Measurements from ENCODE around the gene RNF227.

Gene RNF227

GRCh38 chr17:7903154-7904103 is 12.7 kb downstream of the RNF227 start:
- H3K27me3 ChIP-seq (ENCODE audit: control insufficient read depth, insufficient read depth, low read length), result no peaks in the 10 kb centered on the region
- no peak overlapping the region for H3K4me2 ChIP-seq (ENCODE audit: low read length)
- no peaks in the 10 kb centered on the region for H3K4me1 ChIP-seq (ENCODE audit: control insufficient read depth, insufficient read depth, low read length)
- no peaks in the 10 kb centered on the region for H3K9me3 ChIP-seq (replicated peaks; ENCODE audit: low read length)
- peaks cover 94% of the 10 kb centered on the region for H3K36me3 ChIP-seq (ENCODE audit: insufficient read depth, low read length)
- no peak overlapping the region for H3K4me3 ChIP-seq (ENCODE audit: low read length)
- no peak overlapping the region for H3K9ac ChIP-seq (ENCODE audit: low read depth, low read length)

DNA sequence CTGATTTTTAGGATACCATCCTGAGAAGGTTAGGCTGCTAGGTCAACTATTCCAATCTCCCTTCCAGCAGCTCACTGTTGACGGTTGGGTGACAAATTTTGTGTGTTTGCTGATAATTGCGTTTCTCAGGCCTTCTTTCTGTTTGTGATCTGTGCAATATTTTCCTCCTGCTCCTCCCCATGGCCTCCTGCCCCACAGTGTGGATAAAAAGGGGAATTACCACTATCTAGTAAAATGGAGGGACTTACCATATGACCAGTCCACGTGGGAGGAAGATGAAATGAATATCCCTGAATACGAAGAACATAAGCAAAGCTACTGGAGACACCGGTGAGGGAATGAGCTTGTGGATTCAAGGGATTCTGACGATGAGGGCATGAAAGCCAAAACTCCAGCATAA is 18.3 kb downstream of the RNF227 start:
- Histone ChIP-seq H3K36me3 (ENCODE audit: insufficient read depth, low read length) (peaks cover 78% of the 10 kb centered on the region), H3K4me3 (ENCODE audit: low read length) (no peak overlapping the region), H3K9ac (ENCODE audit: low read depth, low read length) (peak overlapping the region; percentile 4), H3K4me2 (ENCODE audit: low read length) (no peak overlapping the region), H3K9me3 (replicated peaks; ENCODE audit: low read length) (no peaks in the 10 kb centered on the region), H3K27me3 (ENCODE audit: control insufficient read depth, insufficient read depth, low read length) (no peaks in the 10 kb centered on the region), H3K4me1 (ENCODE audit: control insufficient read depth, insufficient read depth, low read length) (no peaks in the 10 kb centered on the region)

- H3K36me3 ChIP-seq (ENCODE audit: insufficient read depth, low read length), result peaks cover 73% of the 10 kb centered on the region
- no peak overlapping the region for H3K4me2 ChIP-seq (ENCODE audit: low read length)
- H3K4me3 ChIP-seq (ENCODE audit: low read length), result no peak overlapping the region
- no peaks in the 10 kb centered on the region for H3K9me3 ChIP-seq (replicated peaks; ENCODE audit: low read length)
- H3K9ac ChIP-seq (ENCODE audit: low read depth, low read length), result no peak overlapping the region
- no peaks in the 10 kb centered on the region for H3K27me3 ChIP-seq (ENCODE audit: control insufficient read depth, insufficient read depth, low read length)
- no peaks in the 10 kb centered on the region for H3K4me1 ChIP-seq (ENCODE audit: control insufficient read depth, insufficient read depth, low read length)
These were observed 19.0 kb downstream of the RNF227 start for GRCh38 chr17:7897090-7897489.

GRCh38 chr17:7894866-7895265 is 21.2 kb downstream of the RNF227 start:
- H3K9me3 ChIP-seq (replicated peaks; ENCODE audit: low read length), result no peaks in the 10 kb centered on the region
- H3K27me3 ChIP-seq (ENCODE audit: control insufficient read depth, insufficient read depth, low read length), result no peaks in the 10 kb centered on the region
- peaks cover 72% of the 10 kb centered on the region for H3K36me3 ChIP-seq (ENCODE audit: insufficient read depth, low read length)
- H3K9ac ChIP-seq (ENCODE audit: low read depth, low read length), result no peak overlapping the region
- no peak overlapping the region for H3K4me3 ChIP-seq (ENCODE audit: low read length)
- H3K4me2 ChIP-seq (ENCODE audit: low read length), result no peak overlapping the region
- H3K4me1 ChIP-seq (ENCODE audit: control insufficient read depth, insufficient read depth, low read length), result peaks cover under 1% of the 10 kb centered on the region

DNA sequence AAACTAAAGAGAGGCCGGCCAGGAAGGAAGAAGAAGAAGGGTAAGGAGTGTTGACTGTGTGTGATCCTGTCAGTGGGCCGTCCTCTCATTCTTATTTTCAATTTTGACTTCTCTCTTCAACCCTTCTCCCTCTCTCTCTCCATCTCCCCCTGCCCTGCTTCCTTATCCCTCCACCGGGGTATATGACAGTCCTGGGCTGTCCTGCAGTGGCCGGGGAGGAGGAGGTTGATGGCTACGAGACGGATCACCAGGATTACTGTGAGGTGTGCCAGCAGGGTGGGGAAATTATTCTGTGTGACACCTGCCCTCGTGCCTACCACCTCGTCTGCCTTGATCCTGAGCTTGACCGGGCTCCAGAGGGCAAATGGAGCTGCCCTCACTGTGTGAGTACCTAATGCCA is 21.9 kb downstream of the RNF227 start:
- Histone ChIP-seq H3K9ac (ENCODE audit: low read depth, low read length) (no peak overlapping the region), H3K27me3 (ENCODE audit: control insufficient read depth, insufficient read depth, low read length) (no peaks in the 10 kb centered on the region), H3K9me3 (replicated peaks; ENCODE audit: low read length) (no peaks in the 10 kb centered on the region), H3K4me1 (ENCODE audit: control insufficient read depth, insufficient read depth, low read length) (peaks cover 7% of the 10 kb centered on the region), H3K4me3 (ENCODE audit: low read length) (no peak overlapping the region), H3K4me2 (ENCODE audit: low read length) (no peak overlapping the region), H3K36me3 (ENCODE audit: insufficient read depth, low read length) (peaks cover 66% of the 10 kb centered on the region)

GRCh38 chr17:7893187-7893880 is 22.8 kb downstream of the RNF227 start:
- Histone ChIP-seq H3K9me3 (replicated peaks; ENCODE audit: low read length) (no peaks in the 10 kb centered on the region), H3K36me3 (ENCODE audit: insufficient read depth, low read length) (peaks cover 57% of the 10 kb centered on the region), H3K27me3 (ENCODE audit: control insufficient read depth, insufficient read depth, low read length) (no peaks in the 10 kb centered on the region), H3K9ac (ENCODE audit: low read depth, low read length) (no peak overlapping the region), H3K4me2 (ENCODE audit: low read length) (no peak overlapping the region), H3K4me3 (ENCODE audit: low read length) (no peak overlapping the region), H3K4me1 (ENCODE audit: control insufficient read depth, insufficient read depth, low read length) (peaks cover 16% of the 10 kb centered on the region)

DNA sequence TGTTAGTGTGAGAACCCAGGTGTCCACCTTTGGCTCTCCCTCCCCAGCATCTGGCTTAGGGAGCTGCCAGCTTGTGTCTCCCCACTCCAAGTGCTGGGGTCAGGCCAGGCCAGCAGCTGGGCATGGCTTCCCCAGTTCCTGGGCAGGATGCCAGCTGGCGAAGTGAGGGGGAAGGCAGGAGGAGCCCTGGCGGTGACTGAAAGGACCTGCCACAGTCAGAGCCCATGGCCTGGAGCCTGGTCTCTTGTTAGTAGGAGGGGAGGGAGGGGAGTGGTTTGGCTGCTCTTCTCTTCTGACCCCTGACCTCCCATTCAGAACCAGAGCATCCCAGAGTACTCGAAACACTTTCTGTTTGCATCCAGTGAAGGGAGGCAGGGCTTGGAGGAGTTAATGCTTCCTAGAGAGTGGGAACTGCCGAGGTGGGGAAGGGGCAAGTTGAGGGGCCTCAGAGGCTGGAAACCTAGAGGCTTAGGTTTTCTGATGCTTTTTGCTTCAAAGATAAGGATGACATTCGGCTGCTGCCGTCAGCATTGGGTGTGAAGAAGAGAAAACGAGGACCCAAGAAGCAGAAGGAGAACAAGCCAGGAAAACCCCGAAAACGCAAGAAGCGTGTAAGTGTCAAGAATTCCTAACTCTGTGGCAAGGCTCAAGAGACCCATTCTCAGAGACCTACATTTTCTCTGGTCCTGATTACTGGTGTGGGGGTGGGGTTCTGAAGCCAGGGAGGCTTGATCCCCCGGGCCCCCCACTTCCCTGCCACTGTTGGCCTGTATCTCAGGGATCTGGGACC is 26.7 kb downstream of the RNF227 start:
- peak overlapping the region; percentile 93 for H3K4me2 ChIP-seq (ENCODE audit: low read length)
- H3K9me3 ChIP-seq (replicated peaks; ENCODE audit: low read length), result no peaks in the 10 kb centered on the region
- H3K4me1 ChIP-seq (ENCODE audit: control insufficient read depth, insufficient read depth, low read length), result peaks cover 31% of the 10 kb centered on the region
- peaks cover 28% of the 10 kb centered on the region for H3K36me3 ChIP-seq (ENCODE audit: insufficient read depth, low read length)
- H3K4me3 ChIP-seq (ENCODE audit: low read length), result peak overlapping the region; percentile 70
- H3K27me3 ChIP-seq (ENCODE audit: control insufficient read depth, insufficient read depth, low read length), result no peaks in the 10 kb centered on the region
- H3K9ac ChIP-seq (ENCODE audit: low read depth, low read length), result peak overlapping the region; percentile 74

GRCh38 chr17:7888184-7888920 is 27.7 kb downstream of the RNF227 start, which contains the start of gene CHD3:
Gene CHD3, plus strand, starts transcription at chr17:7888789. Its CDS starts 212 bp downstream, at chr17:7889001.
- Histone ChIP-seq H3K4me2 (ENCODE audit: low read length) (peak within 1 kb of the TSS; percentile 93), H3K4me3 (ENCODE audit: low read length) (peak within 1 kb of the TSS; percentile 70), H3K9ac (ENCODE audit: low read depth, low read length) (peak within 1 kb of the TSS; percentile 74), H3K9me3 (replicated peaks; ENCODE audit: low read length) (no peaks in the 10 kb centered on the region), H3K4me1 (ENCODE audit: control insufficient read depth, insufficient read depth, low read length) (peaks cover 38% of the 10 kb centered on the region), H3K36me3 (ENCODE audit: insufficient read depth, low read length) (peaks cover 17% of the 10 kb centered on the region), H3K27me3 (ENCODE audit: control insufficient read depth, insufficient read depth, low read length) (no peaks in the 10 kb centered on the region)

DNA sequence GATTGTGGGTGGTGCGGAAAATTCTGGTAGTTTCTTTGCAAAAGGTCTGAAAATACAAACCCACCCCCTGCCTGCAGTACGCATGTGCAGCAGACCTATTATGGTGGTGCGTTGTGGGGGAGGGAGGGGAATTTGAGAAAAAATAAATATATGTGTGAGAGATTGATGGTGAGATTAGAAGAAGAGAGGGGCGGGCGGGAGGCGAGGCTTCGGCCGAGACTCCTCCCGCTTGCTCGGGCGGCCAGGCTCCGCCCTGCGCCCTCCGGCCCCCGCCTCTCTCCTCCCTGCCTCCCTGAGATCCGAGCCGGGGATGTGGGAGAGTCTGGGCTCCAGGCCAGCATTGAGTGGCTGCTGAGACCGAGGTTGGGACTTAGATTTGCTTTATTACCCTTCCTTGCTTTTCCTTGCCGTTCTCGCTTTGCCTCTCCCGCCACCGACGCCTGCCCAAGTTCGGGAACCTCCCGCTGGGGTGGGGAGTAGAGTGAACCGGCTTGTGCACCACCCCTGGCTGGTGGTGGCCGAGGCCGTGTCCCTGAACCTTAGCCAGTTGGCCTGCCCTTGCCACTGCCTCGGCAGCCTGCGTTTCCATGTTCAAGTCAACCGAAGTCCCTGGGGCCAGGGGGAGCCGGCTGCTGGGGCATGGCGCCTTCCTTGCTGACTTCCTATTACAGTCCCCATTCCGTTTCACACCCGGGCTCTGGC is 28.5 kb downstream of the RNF227 start:
- Histone ChIP-seq H3K27me3 (ENCODE audit: control insufficient read depth, insufficient read depth, low read length) (no peaks in the 10 kb centered on the region), H3K9me3 (replicated peaks; ENCODE audit: low read length) (no peaks in the 10 kb centered on the region), H3K36me3 (ENCODE audit: insufficient read depth, low read length) (peaks cover 19% of the 10 kb centered on the region), H3K4me2 (ENCODE audit: low read length) (peak overlapping the region; percentile 98), H3K9ac (ENCODE audit: low read depth, low read length) (peak overlapping the region; percentile 76), H3K4me3 (ENCODE audit: low read length) (peak overlapping the region; percentile 95), H3K4me1 (ENCODE audit: control insufficient read depth, insufficient read depth, low read length) (peaks cover 45% of the 10 kb centered on the region)

GRCh38 chr17:7887038-7887481 is 29.0 kb downstream of the RNF227 start:
- H3K4me1 ChIP-seq (ENCODE audit: control insufficient read depth, insufficient read depth, low read length), result peaks cover 51% of the 10 kb centered on the region
- H3K9me3 ChIP-seq (replicated peaks; ENCODE audit: low read length), result no peaks in the 10 kb centered on the region
- peak overlapping the region; percentile 76 for H3K9ac ChIP-seq (ENCODE audit: low read depth, low read length)
- peak overlapping the region; percentile 98 for H3K4me2 ChIP-seq (ENCODE audit: low read length)
- peaks cover 20% of the 10 kb centered on the region for H3K36me3 ChIP-seq (ENCODE audit: insufficient read depth, low read length)
- H3K27me3 ChIP-seq (ENCODE audit: control insufficient read depth, insufficient read depth, low read length), result no peaks in the 10 kb centered on the region
- H3K4me3 ChIP-seq (ENCODE audit: low read length), result peak overlapping the region; percentile 95

Data from skeletal muscle satellite cell (primary cell).